NCI-H526 treated with DMSO at 0.1 percent for 48 hours (cell line): ENCODE measurements around the gene OAF.
"Not testable (repeated sequence)": the region's sequence is repeated elsewhere in the genome, so short reads cannot be mapped to it uniquely, and the experiment has no call there.

ENCODE experiments used
- DNase-seq: peaks from one replicate; lab custom pipeline; 2025; lab: John Stamatoyannopoulos, UW

The OAF gene

DNA sequence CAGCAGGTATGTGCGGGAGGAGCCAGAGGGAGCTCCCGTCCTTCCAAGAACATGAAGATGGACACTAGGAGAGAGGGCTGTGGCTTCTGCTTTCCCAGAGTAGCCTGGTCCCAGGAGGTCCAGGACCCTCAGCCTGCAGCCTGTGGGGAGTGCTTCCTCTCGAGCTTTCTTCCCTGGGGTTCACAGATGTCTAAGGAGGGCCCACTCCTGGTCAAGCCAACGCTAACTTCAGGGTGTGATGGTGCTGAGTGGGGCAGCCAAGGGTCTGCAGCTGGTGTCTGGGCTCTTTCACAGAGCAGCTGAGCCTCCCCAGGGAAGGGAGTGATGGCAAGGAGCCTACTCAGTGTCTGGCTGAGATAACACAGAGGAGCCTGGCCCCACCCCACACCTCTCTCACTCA, 32.4 kb downstream of the OAF start:
- peak; percentile 55 for DNase-seq

DNA sequence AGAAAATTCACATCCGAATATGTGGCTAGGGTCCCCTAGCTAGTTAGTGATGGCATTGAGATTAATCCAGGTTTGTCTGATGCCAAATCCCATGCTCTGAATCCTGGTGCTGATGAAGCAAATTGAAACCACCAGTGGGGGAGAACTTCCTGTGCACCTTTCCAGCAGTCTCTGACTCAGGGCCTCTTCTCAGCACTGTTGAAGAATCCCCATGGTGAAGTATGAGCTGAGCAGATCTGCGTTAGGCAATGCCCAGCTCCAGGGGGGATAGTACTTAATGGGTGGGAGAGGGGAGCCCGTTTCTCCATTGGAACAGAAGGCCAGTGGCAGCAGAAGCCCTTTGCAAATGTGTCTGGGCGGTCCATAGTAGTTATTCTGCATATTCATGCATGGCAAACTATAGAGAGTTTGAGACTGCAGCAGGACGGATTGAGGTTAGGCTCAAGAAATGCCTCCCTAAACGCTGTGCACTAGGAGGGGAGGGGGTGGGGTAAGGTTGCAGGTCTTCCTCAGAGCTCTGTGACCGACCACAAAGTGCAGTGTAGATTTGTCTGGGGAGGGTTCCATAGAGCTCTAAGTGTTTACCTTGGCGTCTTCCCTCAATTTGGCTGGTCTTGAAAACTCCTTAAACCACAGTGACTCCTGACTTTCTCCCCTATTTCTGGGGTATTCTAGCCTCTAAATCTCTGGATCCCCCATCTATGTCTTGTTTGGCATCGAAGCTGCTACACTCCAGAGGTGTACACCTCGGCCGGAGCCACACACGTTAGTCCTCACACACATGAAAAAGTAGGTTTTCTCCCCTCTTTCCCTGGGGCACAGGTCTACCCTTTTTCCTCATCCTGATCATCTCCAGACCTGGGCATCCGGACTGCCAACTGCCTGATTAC, 33.9 kb downstream of the OAF start:
- DNase-seq, result peak; percentile 94

DNA sequence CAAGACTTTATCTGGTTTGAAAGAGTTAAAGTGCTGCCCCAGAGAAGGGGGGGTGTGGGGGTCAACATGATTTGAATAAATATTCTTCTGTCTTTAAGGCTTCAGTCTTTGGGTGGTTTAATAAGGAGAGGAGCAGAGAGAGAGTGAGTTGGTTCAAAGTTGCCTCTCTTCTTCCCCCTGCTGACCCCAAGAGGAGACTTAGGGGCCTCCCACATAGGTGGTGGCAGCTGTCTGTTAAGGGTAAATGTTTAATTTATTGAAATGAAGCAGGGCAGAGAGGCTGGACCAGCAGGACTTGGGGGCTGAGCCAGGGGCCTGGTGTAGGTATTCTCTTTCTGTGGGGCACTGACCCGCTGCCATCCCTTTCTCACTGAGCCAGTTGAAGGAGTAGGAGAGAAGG, 34.6 kb downstream of the OAF start:
- no peak for DNase-seq

DNA sequence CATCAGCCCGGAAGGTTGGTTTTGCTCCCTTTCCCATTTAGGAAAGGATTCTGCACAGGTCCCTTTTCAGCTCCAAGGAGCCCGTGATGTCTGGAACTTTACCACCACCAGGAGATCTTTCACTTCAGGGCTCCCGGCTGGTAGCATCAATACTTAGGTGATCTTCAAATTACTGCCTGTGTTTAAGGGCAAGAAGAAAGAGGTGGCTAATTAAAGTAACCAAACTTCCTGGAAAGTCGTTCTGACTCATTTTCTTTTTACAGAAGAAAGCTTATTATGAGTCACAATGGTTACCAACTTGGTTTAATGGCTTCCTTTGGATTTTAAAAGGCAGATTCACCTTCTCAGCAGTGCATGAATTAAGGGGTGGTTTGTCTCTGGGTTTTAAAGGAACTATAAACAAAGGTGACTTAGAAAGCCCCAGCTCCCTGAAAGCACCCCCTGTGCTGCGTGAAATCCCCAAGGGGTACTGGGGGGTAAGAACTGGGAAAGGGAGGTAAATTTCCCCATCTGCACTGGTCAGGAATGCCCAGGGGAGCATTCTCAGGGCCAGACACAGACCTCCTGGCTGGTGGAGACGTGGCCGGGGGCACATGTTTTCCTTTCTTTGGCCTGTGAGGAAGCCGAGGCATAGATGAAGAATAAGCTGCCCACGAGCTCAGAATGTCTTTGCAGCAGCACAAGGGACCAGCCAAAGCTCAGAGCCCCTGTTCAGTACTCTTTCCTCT, 37.9 kb downstream of the OAF start:
- DNase-seq, result no peak

DNA sequence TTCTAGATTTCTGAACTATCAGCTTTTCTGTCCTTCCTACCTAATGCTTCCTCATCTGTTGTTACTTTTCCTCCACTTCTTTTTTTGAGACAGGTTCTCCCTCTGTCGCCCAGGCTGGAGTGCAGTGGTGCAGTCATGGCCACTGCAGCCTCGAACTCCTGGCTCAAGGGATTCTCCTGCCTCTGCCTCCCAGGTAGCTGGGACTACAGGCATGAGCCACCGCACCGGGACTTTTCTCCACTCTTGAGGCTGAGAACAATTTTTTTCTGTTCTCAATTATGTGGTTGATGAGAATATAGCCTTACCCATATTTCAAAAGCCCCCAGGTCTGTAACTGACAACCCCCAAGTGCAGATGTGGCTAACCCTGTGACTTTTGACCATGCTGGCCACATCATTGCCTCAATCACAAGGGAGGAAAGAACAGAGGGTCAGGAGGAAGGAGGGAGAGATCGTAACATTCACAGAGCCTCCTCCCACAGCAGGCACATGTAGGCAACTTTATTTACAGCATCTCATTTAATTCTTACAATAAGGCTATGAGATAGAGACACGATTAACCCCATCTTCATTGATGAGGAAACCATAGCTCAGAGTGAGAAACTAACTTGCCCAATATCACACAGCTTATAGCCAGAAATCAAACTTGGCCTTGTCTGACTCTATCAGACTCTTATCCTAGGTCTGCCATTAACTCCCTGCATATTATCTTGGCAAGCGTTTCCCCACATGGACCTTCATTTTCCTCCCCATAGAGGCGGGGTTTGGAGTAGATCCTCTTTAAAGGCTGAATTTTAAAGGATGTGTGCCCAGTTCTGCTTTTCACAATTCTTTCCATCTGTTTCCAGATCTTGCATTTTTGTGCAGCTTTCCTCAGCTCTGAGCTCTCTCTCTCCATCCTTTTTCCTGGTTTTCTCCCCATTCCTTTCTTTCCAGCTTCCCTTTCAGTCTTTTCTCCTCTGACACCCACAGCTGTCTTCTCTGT, 38.7 kb downstream of the OAF start:
- no peak for DNase-seq

DNA sequence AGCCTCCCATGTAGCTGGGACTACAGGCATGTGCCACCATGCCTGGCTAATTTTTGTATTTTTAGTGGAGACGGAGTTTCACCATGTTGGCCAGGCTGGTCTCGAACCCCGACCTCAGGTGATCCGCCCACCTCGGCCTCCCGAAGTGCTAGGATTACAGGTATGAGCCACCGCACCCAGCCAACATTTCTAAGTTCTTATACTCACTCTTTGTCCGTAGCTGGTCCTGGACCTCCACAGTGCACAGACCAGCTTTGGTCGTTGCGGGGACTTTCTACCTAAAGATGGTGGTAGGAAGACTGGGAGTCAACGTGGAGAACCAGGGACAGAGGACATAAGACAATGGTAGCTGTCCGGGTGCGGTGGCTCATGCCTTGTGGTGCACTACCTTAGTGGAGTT, 42.5 kb downstream of the OAF start:
- not testable (repeated sequence) for DNase-seq

DNA sequence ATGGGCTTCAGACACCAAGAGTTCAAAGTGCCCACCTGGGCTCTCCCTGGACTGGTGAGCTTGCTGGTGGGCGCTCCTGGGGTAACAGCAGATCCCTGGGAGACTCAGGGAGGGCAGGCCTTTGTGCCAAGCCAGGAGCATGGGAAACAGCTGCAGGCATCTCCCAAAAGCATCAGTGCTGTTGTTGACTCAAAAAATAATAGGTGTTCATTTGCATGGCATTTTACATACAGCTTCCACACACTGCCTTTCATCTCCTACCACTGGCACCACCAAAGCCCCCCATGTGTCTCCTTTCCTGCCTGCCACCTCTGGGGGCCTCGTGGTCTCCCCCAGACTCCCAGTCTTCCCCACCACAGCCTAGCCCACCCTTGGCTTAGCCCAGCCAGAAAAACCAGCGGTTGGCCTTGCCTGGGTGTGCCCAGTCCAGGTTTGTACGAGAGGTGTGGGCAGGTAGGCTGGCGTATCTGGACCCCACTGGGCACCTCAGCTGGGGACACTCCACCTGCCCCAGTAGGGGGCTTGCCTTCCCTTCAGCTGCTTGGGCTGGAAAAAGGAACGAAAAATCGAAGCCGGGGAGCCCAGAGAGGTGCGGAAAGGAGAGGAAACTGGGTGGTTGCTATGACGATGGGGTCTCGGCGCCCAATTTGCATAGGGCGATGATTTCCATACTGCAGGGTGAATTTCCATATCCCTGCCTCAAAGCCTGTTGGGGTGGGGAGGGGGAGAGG, 44.1 kb downstream of the OAF start:
- peak; percentile 100 for DNase-seq

DNA sequence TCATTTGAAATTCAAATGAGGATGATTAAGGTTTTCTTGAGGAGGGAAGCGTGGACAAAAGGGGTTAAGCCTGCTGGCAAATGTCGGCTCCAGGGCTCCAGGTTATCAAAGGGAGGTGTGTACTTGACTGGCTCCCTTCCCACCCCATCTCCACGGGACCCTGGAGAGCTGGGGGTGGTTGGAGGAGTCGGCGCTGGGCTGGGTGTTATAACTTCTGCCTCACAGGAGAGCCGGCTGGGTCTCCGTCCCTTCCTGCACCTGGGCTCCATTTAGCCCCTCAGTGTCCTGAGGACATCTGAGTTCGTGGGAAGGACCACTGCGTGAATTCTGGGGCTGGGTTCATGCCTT, 44.7 kb downstream of the OAF start:
- no peak for DNase-seq

DNA sequence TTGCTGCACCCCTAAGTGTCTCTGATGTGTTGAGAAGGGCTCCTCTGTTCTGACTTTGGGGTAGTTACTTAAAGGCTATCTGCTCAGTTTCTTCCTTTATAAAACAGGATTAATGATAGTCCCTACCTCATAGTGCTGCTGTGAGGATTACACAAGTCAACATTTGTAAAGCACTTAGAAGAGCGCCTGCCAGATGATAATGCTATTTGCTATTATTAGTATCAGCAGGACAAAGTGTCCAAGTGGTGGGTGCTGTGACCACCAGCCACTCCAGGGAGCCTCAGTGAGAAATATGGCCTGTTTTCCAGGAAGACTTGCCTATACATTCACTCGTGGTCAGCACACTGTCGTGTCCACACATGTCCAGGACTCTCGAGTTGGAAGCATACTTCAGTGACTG, 45.3 kb downstream of the OAF start:
- DNase-seq, result no peak

DNA sequence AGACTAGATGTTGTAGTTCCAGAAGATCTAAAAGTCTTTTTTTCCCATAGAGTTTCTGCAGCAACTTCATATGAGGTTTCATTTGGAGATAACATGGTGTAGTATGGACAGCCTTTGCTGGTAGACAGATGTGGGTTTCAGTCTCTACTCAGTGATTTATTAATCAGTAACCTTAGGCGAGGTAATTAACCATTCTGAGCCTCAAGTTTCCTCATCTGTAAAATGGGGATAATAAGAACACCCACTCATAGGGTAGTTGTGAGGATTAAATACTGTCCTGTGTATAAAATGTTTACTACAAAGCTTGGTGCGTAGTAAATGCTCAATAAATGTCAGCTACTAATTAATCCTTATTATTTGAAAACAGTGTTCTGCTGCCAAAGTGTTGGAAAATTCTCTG, 45.9 kb downstream of the OAF start:
- no peak for DNase-seq

DNA sequence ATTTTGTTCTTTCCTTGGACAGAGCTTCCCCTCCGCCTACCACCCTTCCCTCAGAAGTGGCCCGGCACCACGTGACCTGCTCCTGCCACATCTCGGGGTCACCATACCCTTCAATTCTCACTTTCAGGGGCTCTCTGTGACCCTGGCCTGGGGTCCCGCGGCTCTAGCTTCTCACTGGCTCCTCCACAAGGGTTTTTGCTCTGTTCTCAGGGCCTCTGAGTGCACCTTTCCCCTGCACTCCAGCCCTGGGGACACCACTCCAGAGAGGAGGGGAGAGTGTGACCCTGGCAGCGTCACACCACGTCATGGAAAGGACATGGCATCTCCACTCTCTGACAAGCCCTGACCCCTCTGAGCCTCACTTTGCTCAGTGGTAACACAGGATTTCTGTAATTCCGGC, 46.5 kb downstream of the OAF start:
- DNase-seq, result no peak

DNA sequence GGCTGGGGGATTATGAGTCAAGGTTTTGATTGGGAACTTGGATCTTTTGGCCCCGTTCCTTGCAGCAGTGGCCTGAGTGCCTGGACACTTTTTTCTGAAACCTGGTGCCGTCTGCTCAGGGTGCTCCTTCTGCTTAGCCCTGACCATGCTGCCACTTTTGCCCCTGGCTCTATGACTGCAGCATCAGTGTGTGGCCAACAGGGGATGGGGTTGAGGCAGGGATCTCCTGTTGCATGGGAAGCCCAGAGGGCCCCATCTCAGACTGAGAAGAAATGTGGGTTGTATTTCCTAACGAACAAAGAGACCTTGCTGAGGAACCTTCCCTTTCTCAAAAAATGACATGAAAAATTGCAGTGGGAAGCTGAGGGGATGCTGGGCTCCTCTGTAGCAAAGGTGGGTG, 47.8 kb downstream of the OAF start:
- peak; percentile 53 for DNase-seq

DNA sequence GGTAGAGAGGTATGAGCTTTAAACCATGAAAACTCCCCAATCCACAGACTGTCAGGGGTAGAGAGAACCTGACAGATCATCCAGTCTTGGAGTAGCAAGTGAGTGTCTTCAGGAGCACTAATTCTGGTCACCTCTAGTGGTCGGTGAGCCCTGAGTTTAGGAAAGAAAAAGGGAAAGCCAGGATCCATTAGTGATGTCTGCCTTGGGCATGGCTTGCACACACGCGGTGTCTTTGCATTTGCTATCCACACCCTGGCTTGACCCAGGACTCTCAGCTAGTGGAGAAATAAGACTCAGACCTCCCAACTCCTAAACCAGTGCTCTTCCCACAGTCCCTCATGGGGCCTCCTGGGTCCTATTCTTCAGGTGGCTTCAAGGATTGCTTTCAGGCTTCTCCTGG, 48.4 kb downstream of the OAF start:
- no peak for DNase-seq

DNA sequence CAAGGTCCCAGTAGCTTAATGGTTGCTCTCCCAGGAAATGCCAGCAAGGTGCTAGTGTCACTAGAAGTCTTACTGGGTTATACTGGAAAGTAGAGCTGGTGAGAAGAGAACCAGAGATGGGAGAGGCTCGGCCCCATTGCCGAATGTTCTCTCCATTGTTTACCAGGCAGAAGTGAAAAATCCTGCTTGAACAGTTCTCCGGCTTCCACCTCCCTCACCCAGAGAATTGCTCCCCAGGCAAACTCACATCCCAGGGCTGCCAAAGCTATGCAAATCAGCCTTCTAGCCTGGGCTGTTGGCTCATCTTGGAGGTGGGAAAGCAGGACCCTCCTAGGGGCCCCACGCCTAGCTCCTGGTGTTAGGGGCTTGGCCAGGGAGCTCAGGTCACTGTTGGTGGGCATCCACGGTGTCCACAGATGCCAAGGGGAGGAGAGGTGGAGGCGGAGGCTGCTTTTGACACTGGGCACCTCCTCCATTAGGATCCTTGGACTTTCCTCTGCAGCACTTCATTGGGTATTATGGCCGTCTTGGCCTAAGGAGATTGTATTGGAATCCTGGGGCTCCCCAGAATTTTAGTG, 49.2 kb downstream of the OAF start:
- DNase-seq, result peak; percentile 85

DNA sequence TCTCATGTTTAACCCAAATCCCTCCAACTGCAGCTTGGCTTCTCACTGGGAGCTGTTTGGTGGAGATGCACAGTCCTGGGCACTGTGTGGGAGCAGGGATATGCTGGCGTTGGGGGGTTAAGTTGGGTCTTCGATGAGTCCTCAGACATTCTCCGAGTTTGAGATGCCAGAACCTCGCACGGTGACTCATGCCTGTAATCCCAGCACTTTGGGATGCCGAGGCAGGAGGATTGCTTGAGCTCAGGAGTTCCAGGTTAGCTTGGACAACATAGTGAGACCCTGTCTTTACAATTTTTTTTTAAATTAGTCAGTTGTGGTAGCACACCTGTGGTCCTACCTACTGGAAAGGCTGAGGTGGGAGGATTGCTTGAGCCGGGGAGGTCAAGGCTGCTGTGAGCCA, 49.8 kb downstream of the OAF start:
- DNase-seq, result no peak

DNA sequence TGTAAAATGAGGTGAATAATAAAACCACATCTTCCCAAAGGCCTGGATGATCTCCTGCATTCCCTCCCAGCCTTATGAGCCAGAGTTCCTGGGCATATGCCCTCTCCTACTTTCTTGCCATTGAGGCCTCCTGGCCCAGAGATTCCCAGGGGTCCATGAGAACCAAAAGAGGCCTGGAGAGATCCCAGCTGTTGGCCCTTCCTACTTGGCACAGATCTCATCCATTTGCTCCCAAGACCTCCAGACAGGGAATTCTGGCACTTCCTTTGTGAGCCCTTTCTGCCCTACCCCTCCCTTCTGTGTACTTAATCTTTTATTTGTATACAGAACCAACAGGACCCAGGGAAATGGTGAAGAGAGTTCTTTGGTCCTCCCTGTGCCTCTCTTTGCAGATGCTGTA, 50.5 kb downstream of the OAF start:
- no peak for DNase-seq

DNA sequence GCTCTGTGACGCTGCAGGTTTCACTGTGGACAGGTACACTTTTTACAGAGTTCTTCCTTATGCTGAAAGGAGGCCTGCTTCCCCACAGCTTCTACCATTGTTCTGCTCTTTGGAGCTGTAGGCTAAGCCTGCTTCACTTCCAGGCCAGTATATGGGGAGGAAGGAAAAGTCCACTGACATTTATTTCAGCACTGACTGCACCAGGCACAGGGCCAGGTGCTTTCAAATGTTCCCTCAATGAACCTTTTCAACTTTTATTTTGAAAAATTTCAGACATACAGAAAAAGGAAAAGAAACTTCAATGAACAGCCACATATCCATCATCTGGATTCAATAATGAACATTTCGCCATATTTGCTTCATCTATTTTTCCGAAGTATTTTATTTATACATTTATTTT, 51.1 kb downstream of the OAF start:
- no peak for DNase-seq

DNA sequence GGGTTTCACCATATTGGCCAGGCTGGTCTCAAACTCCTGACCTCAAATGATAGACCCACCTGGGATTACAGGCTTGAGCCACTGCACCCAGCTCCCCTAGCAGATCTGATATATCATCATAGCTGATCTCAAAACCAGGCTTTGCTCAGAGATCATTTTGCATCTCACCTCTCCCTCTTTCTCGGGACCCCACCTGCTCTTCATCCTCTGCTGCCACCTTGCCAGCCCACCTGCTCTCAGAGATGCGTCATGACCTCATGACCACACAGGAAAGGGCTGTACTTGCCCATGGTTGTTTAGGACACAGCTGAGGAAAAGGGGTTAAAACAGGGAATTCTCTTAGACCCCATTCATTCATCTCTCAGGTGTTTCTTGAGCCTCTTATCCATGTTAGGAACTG, 56.5 kb downstream of the OAF start:
- DNase-seq, result no peak

DNA sequence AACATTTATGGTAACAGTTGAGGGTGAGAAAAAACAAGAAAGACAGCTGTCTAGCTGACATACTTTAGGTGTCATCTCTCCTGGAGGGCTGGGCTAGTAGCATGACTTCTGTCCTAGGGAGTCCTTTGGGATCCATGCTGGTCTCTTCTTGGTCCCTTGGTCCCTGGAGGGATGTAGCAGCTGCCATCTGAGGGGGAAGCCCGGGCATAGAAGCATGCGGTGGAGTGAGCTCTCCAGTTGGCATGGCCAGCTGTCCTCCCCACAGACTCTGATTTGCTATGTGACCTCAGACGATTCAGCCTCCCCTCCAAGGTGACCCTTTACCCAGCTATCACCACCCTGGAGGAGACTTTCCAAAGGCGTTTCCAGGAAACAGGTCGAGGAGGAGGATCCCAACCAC, 57.9 kb downstream of the OAF start:
- no peak for DNase-seq

DNA sequence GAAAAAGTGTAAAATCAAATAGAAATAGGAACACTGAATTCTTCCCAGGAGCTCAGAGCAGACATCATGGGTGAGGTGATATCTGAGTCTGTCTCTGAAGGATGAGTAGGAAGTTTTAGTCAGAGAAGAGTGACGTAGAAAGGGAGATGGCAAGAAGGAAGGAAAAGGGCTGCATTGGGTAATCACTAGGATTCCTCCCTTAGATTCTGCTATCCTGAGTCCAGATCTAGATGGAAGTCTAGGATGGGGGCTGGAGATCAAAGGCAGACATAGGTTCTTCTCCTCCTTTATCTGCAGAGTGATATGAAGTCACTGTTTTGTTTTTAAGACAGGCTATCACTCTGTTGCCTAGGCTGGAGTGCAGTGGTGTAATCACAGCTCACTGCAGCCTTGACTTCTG, 59.6 kb downstream of the OAF start:
- DNase-seq, result no peak

DNA sequence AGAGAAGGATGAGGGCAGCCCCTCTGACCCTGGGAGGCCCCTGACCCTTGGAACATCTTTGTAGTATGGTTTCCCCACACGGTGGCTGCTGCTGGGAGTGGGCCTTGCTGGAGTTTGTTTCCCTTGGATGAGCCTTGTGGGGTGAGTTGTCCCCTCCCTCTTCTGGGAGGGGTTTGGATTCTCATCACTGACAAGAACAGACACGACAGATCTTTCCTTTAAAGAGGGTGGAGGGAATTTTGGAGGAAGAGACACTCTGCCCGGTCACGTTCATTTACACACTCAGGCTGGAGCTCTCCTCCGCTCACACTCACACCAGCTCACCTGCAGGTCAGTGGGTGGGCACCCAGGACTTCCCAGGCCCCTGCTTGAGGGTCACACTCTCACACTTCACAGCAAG, 60.8 kb downstream of the OAF start:
- no peak for DNase-seq
